ENCODE data around the gene MIR17HG.

Gene MIR17HG

DNA sequence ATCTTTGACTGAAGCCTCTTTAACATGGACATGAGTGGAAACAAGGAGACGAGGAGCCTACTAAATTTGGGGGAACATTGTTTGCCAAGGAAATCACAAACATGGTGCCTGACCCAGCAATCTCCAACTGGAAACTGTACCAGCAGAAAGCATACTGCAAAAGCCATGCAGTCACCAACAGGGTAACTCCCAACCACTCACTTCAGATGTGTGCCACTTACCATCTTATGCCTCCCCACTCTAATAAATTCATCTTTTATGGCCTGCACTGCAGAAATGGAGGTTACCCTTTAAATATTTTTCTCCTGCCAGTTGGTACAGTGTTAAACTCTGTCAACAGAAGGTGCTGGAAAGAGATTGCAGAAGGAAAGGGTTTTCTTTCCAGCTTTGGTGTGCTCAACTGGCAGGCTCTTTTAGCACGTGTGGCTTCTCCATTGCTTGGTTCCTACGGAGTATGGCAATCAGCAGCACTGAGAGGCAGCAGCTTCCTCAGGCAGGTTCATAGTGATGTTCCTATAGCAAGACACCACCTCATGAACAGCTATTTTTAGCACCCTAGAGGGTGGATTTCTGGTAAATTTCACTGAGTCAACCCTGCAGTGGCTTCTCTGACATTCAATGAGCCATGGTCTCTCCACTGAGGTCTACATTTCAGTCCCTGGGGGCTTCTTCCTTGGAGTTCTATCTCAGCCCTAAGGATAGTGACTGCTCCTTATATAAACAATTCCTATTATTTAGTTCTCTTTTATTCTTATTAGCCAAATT, 21.4 kb downstream of the MIR17HG start:
- DNase-seq (ENCODE audit: low read depth, low spot score) = peak; percentile 34

DNA sequence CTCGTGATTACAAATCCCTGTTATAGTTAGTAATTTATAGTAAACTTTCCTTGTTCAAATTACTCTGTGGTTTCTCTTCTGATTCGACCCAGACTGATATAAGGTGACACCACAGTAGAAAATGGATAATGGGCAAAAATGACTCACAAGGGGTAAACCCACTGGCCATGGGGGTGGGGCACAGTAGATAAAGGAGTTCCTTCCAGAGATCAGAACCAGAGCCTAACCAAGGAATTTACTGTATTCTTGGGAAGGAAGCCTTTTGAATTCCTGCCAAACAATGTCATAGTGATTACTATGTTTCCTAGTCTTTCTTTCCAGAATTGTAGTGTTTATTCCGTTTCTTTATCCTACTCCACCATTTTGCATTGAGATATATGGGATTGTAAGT, 21.9 kb downstream of the MIR17HG start:
- peak; percentile 76 for DNase-seq (ENCODE audit: low read depth, low spot score)

DNA sequence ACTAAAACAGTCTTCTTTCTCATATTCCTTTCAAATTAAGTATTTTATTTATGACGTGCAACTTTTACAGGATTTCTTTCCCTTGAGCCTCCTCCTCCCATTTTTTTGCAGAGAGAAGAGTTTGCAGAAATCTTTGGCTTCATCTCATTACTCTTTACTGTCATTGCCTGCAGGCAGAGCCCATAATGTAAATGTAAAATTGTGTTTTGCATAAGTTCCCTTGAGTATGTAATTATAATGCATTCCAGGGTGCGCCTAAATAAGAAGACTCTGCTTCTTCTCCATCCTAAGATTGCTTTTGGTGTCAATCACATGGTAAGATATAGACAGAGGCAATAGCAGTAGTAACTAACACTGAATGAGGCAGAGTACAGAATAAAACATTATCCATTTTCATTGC, 23.0 kb downstream of the MIR17HG start:
- DNase-seq (ENCODE audit: low read depth, low spot score) = no peak

DNA sequence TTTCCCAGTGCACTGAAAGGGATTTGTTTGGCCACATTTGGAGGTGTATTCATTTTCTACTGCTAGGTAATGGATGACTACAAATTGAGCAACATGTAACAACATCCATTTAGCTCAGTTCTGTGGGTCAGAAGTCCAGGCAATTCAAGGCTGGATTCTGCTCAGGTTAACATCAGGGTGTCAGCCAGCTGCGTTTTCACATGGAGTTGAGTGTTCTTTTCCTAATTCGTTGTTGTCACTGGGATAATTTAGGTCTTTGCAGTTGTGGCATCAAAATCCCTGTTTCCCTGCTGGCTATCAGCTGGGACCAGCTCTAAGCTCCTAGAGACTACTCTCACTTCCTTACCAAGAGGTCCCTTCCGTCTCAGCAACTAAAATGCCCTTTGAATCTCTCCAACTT, 25.4 kb downstream of the MIR17HG start:
- DNase-seq (ENCODE audit: low read depth, low spot score) = no peak

DNA sequence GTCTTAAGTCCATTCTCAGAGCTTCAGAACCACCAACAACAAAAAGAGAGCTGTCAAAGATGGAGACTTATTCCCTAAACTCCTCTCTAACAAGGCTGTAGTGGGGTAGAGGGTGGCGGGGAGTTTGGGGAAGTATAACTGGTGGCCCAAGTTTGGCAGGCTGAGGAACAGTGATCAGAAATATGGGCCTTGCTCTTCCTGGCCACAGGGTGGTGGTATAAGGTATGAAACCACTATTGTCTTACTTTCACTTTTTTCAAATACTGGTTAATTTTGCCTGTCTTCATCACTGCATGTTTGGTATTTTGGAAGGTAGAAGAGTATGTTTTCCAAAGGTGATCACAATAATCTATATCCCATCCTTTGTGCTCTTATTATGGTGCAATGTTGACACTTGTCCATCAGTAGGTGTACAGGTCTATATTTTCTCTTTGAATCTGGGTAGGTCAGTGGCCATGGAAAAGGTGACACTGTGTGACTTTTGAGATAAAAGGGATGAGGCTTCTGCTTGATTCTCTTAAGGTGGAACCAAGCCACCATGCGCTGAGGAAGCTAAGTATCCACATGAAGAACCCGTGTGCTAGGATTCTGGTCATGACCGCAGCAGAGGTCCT, 27.7 kb downstream of the MIR17HG start:
- DNase-seq (ENCODE audit: low read depth, low spot score) = peak; percentile 24

DNA sequence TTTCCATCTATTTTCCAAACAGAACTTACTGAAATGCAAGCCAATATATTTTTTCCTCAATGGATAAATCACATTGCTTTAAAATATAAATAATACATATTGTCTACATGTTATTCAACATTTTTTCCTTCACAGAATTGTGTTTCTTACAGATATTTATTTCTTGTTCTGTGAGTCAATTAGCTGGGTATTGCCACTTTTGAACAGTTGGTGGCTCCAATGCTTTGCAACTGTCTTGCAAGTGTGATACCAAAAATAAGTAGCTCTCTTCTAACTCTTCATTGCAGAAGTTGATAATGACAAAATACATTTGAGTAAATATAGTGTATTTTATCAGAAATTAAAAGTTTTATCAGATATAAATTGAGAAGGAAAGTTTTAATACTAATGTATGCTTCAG, 33.9 kb downstream of the MIR17HG start:
- DNase-seq (ENCODE audit: low read depth, low spot score) = peak; percentile 47

DNA sequence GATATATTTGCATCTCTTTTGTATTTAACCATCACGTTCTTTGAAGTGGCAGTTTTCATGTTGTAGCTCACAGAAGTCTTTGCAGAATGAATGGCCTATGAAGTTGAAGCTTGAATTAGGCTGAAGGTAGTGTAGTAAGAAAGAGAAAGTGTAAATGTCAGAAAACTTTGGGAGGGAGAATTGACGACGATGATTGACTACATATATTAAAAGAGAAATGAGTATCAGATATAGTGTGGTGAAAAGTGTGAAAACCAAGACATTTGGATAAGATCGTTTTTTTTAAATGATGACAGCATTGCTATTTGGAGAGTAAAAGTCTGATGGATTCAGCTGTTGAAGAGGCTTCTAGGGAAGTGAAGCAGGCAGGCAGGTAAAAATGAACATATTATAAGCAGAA, 36.3 kb downstream of the MIR17HG start:
- no peak for DNase-seq (ENCODE audit: low read depth, low spot score)

DNA sequence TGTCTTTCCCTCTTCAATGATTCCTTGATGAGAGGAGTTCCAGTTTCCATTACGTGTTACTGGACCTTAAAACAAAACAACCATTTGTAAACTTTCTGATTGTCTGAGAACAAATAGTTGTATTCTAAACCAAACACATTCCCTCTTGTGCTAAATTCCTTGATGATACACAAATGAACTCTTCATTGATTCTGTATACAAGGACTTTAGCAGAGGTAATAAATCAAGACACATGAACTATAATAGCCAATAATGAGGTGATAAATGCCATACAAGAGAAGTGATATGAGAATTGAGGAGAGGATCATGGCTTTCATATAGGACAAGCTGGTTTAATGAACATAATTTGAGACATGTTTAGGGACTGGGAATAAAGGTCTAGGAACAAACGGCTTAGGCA, 37.4 kb downstream of the MIR17HG start:
- no peak for DNase-seq (ENCODE audit: low read depth, low spot score)

DNA sequence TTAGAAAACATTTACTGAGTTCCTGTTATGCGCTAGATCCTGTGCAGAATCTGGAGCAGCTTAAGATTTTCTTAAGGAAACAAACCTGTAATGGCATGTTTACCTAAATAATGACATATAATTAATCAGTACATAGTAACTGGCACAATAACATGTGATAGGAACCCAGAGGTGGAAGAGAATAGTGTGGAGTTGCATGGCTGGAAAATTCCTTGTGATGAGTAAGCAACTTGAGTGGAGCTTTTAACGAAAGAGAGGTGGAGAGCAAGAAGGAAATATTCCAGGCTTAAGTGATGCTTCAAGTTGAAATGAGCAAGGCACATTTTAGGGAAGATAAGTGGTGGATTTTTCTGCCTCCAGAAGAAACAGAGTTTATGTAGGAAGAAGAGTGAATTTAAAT, 41.7 kb downstream of the MIR17HG start:
- no peak for DNase-seq (ENCODE audit: low read depth, low spot score)

DNA sequence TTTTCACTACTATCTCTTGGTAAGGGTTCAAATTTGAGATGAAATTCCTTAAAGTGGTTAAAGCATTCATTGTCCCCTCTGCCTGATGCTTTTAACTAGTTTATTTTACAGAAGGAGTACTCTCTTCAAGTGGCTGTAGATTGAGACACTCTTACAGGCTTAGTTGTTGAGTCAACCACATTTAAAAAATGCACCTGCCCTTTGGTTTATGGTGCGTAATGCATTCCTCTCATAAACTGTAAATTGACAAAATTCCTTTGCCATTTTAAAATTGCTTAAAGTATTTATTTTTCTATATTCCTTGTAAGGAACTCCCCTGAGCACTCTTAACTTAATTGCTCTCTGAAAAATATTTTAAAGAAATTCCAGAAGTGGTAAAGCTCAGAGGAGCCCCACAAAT, 50.1 kb downstream of the MIR17HG start:
- DNase-seq (ENCODE audit: low read depth, low spot score) = no peak

DNA sequence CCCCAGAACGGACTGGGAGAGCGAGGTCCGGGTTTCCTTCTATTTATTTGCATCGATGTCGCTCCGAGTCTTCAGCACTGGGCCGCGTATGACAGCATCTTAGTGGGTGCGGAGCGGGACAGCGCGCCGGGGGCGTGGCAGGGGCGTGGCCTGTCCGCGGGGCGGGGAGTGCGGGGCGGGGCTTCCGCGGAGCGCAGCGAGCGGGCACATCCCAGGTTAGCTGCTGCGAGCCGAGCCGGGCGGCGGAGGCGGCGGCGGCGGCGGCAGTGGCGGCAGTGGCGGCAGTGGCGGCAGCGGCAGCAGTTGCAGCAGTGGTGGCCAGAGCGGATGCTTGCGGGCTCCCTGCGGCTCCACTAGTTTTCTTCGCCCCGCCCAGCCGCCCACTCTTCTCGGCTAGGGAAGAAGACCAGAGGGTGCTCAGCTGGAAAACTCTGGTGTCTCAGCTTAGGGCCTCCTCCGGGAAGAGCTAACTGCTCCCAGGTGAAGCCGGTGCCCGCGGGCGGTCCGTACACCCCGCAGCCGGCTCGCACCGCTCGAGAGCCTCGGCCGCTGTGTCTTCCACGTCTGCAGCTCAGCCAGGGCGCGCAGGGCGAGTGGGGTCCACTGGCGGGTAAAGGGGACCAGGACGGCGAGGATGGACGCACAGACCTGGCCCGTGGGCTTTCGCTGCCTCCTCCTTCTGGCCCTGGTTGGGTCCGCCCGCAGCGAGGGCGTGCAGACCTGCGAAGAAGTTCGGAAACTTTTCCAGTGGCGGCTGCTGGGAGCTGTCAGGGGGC, 51.1 kb downstream of the MIR17HG start, which contains the start of gene GPC5:
Gene GPC5, plus strand, starts transcription at position 209 of the 776 bp plus-strand sequence.
- peak; percentile 83 for DNase-seq (ENCODE audit: low read depth, low spot score)

DNA sequence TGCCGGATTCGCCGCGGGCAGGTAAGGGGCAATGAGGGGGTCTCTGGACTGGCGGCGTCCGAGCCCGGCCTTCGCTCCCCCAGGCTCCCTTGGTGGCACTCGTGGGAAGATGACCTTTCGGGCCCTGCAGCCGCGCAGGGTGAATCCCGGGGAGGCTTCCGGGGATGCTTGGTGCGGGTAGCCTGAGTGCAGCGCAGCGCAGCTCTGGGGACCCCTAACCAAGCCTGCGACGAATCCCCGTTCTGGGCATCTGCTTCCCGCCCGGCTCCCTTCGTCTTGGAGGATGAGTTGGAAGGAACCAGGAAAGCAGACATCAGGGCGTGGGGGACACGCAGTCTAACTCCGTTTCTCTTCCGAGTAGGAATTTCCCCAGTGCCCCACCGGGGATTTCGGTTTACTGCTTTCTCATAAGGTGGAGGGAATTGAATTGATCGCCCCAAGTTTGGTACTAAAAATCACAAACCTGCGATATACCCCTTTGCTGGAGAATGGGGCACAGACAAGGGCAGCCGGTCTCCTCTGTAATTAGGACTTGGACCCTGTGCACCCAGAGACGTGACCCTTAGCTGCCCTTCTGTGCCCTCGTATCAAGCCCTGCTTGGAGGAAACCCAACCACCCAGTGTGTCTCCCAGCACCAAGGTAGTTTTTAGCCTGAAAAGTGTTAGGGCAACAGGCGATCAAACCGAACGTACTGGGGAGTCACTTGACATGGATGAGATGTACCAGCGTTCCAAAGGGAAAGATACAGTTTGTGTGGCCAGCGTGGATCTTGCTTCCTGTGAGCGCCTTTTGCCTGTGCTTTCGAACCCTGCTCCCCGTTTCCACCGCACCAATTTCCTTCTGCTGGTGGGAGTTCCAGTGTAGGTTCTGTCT, 51.9 kb downstream of the MIR17HG start:
- DNase-seq (ENCODE audit: low read depth, low spot score) = no peak

DNA sequence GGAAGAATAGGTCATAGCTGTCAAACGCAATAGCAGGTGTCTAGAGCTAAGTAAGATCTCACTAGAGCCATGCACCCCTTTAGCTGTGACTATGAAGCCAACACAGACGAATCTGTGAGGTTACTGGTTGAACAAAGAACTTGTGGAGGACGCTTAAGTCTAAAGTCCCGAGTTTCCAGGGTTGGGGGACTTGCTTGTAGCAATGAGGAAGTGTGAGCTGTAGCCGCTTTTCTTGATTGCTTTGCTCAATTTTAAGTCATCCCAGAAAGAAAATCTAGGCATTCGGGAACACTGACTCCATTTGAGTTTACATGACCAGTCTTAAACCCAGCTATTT, 52.5 kb downstream of the MIR17HG start:
- DNase-seq (ENCODE audit: low read depth, low spot score) = no peak

DNA sequence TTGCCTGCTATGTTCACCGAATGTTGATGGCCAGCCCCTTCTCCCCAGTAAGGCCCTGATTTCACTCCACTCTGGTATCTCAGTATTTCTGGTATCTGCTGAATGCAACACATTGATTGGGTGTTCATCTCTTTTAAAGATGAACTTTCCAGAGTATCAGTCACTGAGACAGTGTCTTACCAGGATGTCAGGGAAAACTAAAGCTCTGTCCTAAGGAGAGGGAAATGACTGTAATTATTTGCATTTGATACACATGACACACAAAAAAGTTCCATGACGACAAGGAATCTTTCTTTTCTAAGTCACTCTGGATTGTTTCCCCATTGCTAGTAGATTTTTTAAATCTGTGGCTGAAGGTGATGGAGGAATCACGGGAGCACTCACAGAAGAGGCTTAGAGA, 53.2 kb downstream of the MIR17HG start:
- DNase-seq (ENCODE audit: low read depth, low spot score) = no peak

DNA sequence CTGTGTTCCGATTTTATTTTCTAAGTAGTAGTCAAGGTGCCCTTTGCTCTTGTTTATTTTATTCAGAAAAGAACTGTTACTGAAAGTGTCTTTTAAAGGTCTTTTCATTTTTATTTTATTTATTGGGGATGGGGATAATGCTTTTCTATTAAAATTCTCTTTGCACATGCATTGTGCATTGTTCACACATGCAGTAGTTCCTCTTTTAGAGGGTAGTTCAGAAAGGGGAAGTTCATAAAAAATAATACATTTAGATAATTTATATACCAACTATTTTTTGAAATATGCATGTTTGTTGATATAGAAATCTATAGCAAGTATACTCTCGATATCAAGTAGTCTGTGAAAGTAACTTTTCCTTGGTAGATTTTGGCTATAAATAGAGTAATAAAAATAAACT, 54.4 kb downstream of the MIR17HG start:
- no peak for DNase-seq (ENCODE audit: low read depth, low spot score)
